ENCODE data around the gene CCSAP.

Gene CCSAP

DNA sequence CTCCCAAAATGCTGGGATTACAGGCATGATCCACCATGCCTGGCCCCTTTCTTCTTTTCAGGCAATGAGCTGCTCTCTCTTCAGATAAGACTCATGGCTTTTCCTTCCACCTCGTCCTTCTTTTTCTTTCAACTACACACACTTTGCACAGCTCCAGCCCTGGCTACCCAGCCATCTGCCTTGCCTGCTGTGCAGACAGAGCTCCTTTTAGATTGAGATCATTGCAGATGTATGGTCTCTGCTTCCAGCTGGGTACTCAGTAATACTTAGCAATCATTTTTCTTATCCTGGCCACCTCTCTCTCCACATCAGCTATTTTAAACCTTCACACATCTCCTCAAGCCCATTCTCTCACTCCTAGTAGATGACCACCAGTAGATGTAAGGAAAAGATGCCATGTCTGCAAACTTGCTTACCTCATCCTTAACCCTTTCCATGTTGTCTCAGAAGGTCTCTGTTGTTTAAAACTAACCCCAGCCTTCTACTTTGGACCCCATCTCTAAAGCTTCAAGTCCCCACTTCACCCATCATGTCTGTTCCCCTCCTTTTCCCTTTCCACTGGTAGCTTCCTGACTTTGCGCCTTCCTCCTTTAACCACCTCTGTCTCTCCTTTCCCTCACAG lies 64.6 kb downstream of the CCSAP start:
- no peak for TF ChIP-seq CTCF (IDR thresholded peaks at IDR 0.05; ENCODE audit: low read depth, low read length, missing control alignments)
- no peak for DNase-seq (ENCODE audit: low read depth)
- no peak overlapping the region for H3K4me3 ChIP-seq (ENCODE audit: low read depth, low read length)

GRCh38 chr1:229275005-229275404 lies 67.8 kb downstream of the CCSAP start:
- no peak overlapping the region for H3K4me3 ChIP-seq (ENCODE audit: low read depth, low read length)
- TF ChIP-seq CTCF (IDR thresholded peaks at IDR 0.05; ENCODE audit: low read depth, low read length, missing control alignments), result no peak
- DNase-seq (ENCODE audit: low read depth), result no peak

DNA sequence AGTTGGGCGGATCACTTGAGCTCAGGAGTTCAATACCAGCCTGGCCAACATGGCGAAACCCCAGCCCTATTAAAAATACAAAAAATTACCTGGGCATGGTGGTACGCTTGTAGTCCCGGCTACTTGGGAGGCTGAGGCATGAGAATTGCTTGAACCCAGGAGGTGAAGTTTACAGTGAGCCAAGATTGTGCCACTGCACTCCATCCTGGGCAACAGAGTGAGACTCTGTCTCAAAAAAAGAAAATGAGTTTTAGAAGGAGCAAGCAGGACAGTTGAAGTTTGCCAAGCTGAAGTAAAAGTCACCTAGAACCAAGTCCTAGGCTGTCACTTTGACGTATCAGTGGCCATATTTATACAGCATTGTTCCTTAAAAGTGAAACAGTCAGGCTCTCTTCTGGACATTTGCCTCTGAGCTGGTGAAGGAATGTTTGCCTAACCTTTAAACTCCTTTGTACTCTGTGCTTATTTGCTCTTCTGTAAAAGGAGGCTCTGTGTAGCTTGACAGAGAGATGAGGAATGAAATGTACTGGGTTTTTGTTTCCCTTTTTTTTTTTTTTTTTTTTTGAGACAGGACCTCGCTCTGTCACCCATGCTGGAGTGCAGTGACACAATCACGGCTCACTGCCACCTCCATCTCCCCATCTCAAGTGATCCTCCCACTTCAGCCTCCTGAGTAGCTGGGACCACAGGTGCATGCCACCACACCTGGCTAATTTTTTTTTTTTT lies 69.2 kb downstream of the CCSAP start:
- TF ChIP-seq CTCF (IDR thresholded peaks at IDR 0.05; ENCODE audit: low read depth, low read length, missing control alignments), result no peak
- DNase-seq (ENCODE audit: low read depth), result no peak

DNA sequence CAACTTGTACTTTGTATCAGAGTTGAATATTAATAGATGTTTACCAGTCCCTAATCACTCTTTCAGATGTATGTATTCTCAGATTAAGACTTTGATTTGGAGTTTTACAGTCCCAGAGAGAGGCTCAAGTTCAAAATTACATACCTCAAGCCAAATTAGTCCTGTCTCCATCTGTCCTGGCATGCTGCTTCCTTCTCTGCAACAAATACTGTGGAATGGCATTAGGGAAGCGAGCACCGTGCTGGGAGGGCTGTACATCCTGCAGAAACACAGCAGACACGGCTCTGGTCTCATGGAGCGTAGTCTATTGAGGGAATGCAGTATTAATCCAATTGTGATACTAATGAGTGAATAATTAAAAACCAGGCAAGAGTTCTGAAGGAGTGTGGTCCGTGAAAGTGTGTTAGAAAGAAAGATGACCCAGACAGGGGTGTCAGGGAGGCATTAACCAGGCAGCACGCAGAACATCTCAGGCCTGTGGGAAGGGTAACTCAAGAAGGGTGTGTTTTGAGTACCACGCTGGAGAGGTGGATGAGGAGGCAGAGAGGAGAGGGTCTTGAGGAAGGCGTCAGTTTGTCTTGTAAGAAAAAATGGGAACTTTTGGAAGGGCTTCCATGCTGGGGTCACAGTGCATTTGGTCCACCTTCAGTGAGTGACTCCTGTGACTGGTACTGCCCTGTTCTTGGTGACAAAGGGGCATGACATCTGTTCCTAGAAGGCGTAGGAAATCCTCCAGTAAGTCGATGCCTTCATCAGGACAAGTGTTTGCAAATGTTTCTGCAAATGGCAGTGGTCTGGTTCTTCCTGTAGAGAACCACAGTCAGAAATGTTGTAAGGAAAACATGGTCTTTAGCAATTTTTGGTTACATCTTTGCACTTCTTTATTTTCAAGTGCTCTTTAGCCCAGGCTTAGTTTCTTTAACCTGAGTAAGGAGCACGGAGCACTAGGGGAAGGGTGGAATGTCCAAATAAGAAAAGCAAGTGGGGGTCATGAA lies 70.4 kb downstream of the CCSAP start:
- DNase-seq (ENCODE audit: low read depth), result no peak

More for the DNA sequence above, 69.2 kb downstream of the CCSAP start:
- no peak overlapping the region for H3K4me3 ChIP-seq (ENCODE audit: low read depth, low read length)

DNA sequence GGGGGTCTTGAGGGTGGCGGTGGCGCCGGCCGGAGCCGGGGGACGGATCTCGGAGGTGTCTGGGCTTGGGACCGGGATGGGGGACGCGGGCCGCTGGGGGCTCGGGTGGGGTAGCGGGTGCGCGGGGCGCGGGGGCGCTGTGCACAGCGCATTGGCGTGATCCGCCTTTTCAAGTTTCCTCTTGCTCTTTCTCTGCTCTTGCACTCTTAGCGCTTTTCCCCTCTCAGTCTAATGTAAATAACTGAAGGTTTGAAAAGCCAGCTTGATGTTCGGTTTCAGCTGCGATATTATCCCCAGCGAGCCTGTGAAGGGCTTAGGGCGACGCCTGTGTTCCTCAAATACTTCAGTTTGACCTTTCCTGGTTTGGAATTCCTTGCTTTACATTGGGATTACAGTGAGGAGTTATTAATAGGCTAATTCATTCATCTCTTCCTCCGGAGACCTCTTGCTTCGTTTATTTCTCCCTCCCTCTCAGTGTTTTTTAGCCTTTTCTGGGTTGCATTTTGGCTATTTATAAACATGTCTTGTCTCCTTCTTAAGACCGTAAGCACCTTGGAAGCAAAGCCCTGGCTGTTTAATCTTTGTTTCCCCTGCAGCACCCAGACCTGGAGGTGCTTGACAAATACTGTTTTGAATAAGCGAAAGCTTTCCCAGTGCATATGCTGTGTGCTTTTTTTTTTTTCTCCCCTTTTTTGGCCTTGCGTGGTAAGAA lies 71.2 kb downstream of the CCSAP start:
- H3K4me3 ChIP-seq (ENCODE audit: low read depth, low read length), result peak overlapping the region; percentile 57
- no peak for DNase-seq (ENCODE audit: low read depth)
- peak; percentile 39 for TF ChIP-seq CTCF (IDR thresholded peaks at IDR 0.05; ENCODE audit: low read depth, low read length, missing control alignments)

More for the DNA sequence above, 70.4 kb downstream of the CCSAP start:
- no peak for TF ChIP-seq CTCF (IDR thresholded peaks at IDR 0.05; ENCODE audit: low read depth, low read length, missing control alignments)
- H3K4me3 ChIP-seq (ENCODE audit: low read depth, low read length), result peak overlapping the region; percentile 57; the same call in 1 of the 2 replicates
